PFSK-1 (cell line): ENCODE data around the gene ANO10.

Source experiments
- FOXP2 ChIP-seq: optimal IDR thresholded peaks from 2 replicates; pipeline ENCODE3; 2011; ENCODE audit warnings: borderline replicate concordance, control low read depth, inconsistent platforms; ENCODE audit not compliant: insufficient read depth; ENCODE audit errors: extremely low read length, extremely low read depth
- POLR2AphosphoS5 ChIP-seq: IDR thresholded peaks from 2 replicates; pipeline ENCODE4 v1.6.1; 2012; ENCODE audit warnings: low read depth, mild to moderate bottlenecking, control low read depth, low read length, moderate library complexity
- SIN3A ChIP-seq: IDR thresholded peaks from 2 replicates; pipeline ENCODE4 v1.6.1; 2012; ENCODE audit warnings: mild to moderate bottlenecking, low read length, moderate library complexity, borderline replicate concordance; ENCODE audit not compliant: insufficient read depth
- TAF1 ChIP-seq: IDR thresholded peaks from 2 replicates; pipeline ENCODE4 v1.6.1; 2012; ENCODE audit warnings: low read length, control low read depth, borderline replicate concordance; ENCODE audit not compliant: insufficient read depth
- TF ChIP-seq, protein P1 (sequence below), 2 experiments: IDR thresholded peaks; 2 replicates each; pipeline versions ENCODE4 v1.6.1 to v1.8.0; 2011 to 2012; ENCODE audit warnings: low read depth in 2 of 2, low read length in 2 of 2, control low read depth in 1 of 2, inconsistent platforms in 1 of 2, mild to moderate bottlenecking in 1 of 2, moderate library complexity in 1 of 2; ENCODE audit not compliant: insufficient read depth in 1 of 2

DNA sequence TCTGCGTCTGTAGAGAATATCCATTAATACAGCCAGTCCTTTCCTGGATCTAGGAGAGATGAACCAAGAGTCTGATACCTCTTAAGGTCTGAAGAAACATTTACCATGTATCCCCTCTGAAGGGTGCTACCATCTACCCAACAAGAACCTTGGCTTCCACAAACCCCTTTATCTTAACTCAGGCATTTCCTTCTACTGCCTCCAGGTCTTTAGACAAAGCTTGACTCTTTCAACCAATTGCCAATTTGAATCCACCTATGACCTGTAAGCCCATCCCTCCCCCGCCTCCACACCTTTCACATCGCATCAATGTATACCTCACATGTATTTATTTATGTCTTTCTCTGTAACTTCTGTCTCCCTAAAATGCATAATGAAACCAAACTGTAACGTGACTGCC is 196.0 kb downstream of the ANO10 start:
- TF ChIP-seq, protein P1, sequence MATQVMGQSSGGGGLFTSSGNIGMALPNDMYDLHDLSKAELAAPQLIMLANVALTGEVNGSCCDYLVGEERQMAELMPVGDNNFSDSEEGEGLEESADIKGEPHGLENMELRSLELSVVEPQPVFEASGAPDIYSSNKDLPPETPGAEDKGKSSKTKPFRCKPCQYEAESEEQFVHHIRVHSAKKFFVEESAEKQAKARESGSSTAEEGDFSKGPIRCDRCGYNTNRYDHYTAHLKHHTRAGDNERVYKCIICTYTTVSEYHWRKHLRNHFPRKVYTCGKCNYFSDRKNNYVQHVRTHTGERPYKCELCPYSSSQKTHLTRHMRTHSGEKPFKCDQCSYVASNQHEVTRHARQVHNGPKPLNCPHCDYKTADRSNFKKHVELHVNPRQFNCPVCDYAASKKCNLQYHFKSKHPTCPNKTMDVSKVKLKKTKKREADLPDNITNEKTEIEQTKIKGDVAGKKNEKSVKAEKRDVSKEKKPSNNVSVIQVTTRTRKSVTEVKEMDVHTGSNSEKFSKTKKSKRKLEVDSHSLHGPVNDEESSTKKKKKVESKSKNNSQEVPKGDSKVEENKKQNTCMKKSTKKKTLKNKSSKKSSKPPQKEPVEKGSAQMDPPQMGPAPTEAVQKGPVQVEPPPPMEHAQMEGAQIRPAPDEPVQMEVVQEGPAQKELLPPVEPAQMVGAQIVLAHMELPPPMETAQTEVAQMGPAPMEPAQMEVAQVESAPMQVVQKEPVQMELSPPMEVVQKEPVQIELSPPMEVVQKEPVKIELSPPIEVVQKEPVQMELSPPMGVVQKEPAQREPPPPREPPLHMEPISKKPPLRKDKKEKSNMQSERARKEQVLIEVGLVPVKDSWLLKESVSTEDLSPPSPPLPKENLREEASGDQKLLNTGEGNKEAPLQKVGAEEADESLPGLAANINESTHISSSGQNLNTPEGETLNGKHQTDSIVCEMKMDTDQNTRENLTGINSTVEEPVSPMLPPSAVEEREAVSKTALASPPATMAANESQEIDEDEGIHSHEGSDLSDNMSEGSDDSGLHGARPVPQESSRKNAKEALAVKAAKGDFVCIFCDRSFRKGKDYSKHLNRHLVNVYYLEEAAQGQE (IDR thresholded peaks at IDR 0.05; ENCODE audit: insufficient read depth in 1 of 2, low read depth in 2 of 2, low read length in 2 of 2) = no peak
- TF ChIP-seq TAF1 (no peak), POLR2AphosphoS5 (no peak), SIN3A (no peak), FOXP2 (no peak)
